T1000 (cell line): Measurements from ENCODE around the gene BCAP29.

ENCODE experiments used
- DNase-seq: peaks from one replicate; lab custom pipeline; 2025; ENCODE audit warnings: mixed read lengths; lab: John Stamatoyannopoulos, UW

BCAP29 gene

DNA sequence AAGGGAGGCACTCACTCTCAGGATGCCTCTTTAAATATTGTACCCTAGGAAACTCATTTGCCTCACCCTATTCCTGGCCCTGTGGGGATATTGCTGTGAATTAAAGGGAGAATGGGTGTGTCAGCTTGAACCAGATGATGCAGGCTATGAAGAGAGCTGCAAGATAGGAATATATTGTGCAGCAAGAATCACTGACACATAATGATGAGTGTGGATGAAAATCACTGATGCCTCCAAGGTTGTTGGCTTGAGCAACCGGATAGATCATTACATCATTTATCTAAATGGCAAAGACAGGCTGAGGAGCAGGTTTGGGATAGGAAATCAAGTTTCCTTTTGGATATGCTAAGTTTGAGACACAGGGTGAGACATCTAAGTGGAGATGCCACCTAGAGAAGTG, 86.7 kb downstream of the BCAP29 start:
- DNase-seq = no peak

GRCh38 chr7:107667341-107667740, 87.3 kb downstream of the BCAP29 start:
- no peak for DNase-seq

- no peak for DNase-seq
Measured at GRCh38 chr7:107668296-107668695, 88.2 kb downstream of the BCAP29 start.
